SKM-1 treated with dmso at 0.1 percent for 144 hours (cell line): ENCODE results near the gene PLCB1.
"Not testable (repeated sequence)": the region's sequence is repeated elsewhere in the genome, so short reads cannot be mapped to it uniquely, and the experiment has no call there.

Source experiments
- DNase-seq: peaks from one replicate; lab custom pipeline; 2025; ENCODE audit not compliant: unreplicated experiment; lab: John Stamatoyannopoulos, UW

PLCB1 gene

DNA sequence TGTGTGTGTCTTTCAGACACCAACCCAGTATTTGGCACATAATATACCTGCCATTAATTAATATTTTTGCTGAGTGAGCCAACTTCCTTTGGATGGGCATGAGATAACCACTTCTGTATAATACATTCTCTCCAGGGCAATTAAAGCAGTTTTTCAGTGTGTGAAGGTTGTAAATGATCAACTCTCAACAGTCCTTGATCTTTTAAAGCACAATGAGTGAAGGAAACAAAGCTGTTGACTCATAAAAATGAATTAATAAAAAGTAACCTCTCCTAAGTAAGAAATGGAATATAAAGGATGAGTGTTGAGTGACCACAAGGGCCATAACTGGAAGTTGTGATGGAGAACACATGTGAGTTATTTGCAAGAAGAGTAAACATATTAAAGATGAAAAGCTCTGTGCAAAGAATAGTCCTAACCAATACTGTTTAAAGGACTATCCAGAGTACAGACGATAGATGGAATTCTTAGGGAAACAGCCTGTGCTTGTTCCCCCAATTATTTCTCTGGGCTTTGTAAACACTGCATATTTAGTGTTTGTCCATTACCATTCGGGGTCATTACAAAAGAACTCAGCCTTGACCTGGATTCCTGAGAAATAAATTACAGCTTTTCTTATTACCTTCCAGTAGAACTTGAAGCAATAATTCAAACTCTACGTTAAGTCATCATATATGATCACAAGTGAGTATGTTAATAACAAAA lies 446.2 kb downstream of the PLCB1 start:
- DNase-seq = no peak

DNA sequence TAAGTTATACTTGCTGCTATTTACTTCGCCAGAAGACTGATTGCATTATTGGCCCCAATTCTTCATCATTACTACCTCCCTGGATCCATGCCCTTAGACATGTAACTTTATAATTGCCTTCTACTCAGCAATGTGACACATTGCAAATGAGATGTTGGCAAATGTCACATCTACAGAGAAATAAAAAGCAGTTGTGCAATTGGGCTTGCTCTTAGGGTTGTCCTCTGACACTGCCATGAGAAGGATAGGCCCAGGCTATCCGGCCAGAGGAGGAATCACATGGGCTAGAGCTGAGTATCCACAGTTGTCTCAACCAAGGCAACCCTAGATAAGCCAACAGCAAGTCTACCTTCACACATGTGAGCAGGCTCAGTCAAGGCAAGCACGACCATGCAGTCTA lies 447.0 kb downstream of the PLCB1 start:
- no peak for DNase-seq

DNA sequence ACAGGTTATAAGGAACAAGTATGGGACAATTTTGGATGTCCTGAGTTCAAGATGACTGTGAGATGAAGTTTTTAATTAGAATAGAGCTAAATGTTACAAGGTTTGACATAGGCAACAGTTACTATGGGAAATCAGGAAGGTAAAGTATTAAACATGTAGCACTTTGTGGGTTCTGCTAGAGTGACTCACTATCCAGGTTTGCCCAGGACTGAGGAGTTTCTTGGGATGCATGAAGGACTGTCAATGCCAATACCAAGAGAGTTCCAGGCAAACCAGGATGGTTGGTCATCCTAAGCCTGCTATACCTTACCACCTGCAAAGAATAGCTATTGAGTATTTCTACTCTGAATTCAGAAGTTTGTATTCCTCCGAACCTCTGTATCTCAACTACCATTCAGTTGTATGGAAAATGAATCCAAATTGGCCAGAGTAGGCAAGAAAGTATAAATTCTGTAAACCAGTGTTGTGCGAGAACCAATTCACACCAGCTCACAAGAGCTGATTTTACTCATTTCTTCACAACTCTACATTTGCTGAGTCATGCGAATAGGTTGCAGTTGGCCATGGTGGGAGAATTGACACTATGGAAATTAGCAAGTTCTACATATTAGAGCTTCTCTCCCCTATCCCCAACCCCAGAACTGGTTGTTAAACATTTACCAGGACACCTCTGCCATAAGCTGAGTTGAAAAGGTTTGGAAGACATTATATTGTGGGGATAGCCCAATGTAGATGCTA lies 449.5 kb downstream of the PLCB1 start:
- no peak for DNase-seq

DNA sequence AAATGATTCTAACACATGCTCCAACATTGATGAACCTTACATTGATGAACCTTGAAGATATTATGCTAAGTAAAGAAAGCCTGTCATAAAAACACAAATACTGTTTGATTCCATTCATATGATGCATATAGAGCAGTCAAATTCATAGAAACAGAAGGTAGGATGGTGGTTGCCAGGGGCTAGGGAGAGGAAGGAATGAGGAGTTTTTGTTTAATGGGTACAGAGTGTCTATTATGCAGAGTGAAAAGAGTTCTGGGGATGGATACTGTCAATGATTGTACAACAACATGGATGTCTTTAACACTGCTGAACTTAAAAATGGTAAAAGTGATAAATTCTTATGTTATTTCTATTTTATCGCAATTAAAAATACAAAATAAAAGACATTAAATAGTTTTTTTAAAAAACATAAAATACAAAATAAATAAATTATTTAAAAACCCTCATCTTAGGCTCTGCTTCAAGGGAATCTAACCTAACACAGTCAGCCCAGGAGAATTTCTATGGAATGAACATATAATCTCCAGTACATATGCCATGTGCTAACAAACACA lies 451.0 kb downstream of the PLCB1 start:
- no peak for DNase-seq

DNA sequence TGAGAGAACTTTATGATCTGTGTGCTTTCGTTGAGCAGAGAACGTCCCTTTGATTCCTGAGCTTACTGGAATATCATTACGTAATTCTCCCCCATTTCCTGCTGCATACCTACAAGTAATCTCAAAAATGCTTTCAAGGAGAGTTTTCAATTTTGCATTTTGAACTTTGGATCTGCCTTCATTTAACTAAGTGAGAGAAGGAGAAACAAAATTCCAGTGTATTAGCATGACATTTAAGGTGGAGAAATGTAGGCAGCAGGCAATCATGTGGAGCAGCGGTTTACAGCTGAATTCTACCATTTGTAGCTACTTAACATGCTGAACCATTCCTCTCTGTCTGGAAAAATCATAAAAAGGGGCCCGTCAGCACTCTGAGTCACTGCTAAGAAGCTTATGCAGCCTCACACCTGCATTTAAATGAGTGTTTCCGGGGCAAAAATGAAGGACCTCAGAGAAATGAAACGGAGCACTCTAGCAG lies 451.5 kb downstream of the PLCB1 start:
- no peak for DNase-seq

DNA sequence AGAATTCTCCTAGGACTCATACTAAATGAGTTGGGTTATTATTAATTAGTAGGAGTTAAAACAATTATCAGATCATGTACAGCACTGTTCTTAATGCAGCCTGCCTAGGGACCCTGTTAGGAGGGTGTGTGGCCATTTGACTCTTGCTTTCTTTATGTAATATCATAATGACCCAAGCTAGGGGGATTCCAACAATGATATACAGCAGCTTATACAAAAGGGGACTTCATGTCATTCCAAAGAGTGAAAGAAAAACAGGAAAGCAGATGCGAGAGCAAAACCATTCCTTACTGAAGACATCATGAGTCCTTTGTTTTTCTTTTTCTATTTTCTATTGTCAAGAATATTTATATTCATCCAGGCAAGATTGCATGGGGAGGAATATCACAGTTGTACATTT lies 455.2 kb downstream of the PLCB1 start:
- DNase-seq = no peak

DNA sequence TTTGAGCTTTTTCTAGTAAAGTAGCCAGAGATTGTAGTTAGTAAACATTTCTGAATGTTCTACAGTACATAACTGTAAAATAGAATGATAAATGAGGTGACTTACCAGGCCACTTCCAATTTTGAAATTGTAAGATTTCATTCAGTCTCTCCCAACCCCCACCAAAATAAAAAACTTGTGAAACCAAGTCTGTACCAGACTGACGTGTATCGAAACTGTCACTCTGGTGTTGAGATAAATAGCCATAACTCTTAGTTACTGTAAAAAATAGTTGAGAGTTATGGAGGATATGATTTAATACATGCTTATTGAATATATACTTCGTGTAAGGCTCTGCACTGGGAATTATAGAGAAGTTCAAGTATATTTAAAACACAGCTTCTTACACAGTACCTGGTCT lies 455.7 kb downstream of the PLCB1 start:
- no peak for DNase-seq

DNA sequence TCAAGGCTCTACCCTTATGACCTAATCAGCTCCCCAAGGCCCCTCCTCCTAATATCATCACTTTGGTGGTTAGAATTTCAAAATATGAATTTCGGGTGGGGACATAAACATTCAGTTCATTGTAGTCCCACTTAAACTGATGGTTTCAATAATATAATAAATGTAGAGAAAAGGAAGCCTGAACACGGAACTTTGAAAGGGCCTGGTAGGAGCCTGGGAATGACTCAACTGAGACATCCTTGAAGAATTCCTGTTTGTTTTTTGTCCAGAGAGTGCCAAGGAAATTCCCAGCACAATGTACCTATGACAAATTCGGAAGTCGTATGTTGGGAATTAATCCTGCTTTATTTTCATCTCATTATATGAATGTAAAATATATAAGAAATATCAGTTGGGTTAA lies 457.9 kb downstream of the PLCB1 start:
- DNase-seq = no peak

DNA sequence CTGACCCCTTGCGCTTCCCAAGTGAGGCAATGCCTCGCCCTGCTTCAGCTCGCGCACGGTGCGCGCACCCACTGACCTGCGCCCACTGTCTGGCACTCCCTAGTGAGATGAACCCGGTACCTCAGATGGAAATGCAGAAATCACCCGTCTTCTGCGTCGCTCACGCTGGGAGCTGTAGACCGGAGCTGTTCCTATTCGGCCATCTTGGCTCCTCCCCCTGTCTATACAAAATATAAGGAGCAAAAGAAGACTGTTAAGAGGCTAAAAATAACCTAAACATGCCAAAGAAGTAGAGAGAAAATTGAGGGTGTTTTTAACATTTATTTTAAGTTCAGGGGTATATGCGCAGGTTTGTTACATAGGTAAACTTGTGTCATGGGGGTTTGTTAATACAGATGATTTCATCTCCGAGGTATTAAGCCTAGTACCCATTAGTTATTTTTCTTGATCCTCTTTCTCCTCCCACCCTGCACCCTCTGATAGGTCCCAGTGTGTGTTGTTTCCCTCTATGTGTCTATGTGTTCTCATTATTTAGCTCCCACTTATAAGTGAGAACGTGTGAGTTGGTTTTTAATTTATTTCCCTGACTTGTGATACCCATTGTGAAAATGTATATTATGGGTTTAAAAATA lies 469.0 kb downstream of the PLCB1 start:
- DNase-seq = not testable (repeated sequence)

DNA sequence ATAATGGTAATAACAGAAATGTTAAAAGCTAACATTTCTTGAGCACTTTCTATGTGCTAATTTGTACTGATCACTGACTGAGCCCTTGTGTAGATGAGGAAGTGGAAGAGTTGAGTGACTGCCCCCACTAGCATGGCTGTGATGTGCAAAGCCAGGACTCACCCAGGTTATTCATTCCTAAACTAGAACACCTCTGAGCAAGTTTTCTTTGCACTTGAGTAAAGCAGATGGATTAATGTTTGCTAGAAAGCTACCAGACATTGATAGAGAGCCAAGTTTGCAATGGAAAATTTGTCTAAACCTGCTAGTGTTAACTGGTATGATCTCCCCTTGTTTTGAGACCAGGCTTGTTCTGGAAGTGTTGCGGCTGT lies 469.5 kb downstream of the PLCB1 start:
- DNase-seq = no peak

DNA sequence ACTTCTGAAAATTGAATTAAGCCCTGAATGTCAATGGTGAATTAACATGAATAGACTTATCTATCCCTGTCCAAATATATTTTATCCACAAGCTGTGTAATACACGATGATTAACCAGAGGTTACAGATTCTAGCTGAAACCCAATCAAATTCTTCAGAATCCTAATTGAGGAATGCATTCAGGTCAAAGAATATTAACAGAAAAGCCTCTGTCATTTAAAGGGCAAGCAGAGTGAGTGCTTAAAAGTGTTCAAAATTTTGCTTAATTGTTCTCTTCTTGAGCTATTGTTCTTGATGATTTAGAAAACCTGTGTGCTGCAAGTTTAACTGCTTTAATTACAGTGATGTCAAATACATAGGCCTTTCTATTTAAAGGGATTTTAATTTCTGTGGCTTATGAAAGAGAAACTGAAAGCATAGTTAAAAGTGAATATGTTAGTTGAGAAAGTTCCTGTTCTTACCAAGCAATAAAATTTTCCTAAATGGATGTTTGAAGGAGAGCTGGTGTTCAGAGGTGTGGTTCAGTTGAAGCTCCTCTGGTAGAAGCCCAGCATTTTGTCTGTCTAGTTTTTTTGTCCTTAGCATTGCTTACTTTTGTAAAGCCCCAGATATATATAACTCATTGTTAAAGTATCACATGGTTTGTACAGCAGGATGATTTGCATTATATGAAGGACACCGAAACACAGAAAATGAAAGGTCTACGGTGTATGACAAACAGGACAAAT lies 470.5 kb downstream of the PLCB1 start:
- no peak for DNase-seq

DNA sequence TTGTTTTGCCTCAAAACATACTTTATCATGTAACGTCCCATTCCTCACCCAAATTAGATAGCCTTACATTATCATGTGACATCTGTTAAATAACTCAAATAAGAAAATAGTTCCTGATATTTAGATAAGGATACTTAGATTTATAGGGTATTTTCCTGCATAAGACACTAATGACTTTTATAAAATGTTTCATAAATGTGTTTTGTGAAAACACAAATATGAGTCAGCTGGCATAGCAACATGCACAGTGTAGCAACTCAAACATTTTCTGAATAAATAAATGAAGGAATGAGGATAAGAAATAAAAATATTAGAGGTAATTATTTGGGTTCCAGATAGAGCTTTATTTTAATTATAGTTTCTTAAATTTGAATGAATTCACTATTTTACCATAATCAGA lies 476.4 kb downstream of the PLCB1 start:
- DNase-seq = no peak

DNA sequence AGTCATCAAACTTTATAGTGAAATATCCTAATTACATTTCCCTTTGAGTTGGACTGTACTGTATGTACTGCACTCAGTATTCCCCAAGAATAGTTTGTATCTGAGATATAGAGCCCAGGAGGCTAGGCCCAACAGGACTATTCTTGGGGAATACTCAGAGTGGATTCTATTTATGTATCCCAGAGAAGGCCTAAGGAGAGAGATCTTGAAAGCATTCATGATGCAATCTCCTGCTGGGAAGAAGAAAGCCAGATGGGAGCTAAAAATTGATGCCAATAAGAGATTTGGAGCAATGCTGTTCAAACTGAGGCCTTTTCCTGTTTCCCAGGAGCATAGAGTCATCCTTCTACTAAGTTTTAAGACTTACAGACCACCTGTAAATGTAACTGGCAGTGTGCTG lies 484.7 kb downstream of the PLCB1 start:
- no peak for DNase-seq

DNA sequence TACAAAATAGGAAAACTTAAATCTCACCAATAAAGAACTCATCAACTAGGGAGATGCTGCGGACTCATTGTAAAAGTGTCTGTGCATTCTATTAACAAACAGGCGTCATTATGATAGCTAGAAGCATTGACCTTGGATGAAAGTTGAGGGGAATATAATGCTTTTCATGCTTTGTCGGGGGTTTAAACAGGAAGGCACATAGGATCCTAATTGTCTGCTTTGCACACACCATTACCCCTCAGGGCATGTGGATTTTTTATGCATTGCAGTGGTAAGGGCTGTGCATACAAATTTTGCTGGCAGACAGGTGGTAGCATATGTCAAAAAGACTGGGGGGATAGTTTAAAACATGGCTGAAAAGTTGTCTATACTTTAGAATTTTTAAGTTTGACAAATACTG lies 488.9 kb downstream of the PLCB1 start:
- DNase-seq = no peak

DNA sequence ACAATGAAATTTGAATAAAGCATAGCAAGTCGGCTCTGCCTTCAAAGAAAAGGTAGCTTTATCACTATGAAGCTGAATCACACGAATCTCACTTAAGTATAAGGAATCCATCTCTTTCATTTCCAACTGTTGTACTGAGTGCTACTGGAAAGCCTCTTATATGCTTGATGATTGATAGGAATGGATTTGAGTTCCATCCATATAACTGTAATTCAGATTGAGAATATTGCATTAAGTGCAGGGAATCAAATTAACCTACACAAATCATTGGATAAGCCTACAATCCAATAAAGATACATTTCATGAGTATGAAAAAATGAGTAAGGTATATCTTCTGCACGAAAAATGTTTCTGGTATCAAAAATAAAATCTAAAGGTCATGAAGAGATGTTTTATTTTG lies 492.0 kb downstream of the PLCB1 start:
- no peak for DNase-seq

DNA sequence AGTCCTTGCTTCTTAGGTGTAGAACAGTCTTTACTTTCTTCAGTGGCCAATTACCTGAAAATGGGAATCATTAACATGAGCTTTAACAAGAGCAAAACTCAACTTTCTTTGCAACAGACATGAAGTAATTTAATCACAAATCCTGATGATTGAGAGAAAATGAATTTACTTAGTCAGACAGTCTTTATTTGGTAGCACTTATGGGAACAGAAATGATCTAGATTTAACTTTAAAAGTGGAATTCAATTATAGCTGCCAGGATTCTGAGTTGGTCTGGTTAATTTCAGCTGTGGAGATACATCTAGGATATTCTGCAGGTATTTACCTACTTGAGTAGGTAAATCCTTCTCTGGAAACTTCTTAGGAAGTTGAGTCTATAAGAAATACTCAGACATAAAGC lies 492.6 kb downstream of the PLCB1 start:
- no peak for DNase-seq

DNA sequence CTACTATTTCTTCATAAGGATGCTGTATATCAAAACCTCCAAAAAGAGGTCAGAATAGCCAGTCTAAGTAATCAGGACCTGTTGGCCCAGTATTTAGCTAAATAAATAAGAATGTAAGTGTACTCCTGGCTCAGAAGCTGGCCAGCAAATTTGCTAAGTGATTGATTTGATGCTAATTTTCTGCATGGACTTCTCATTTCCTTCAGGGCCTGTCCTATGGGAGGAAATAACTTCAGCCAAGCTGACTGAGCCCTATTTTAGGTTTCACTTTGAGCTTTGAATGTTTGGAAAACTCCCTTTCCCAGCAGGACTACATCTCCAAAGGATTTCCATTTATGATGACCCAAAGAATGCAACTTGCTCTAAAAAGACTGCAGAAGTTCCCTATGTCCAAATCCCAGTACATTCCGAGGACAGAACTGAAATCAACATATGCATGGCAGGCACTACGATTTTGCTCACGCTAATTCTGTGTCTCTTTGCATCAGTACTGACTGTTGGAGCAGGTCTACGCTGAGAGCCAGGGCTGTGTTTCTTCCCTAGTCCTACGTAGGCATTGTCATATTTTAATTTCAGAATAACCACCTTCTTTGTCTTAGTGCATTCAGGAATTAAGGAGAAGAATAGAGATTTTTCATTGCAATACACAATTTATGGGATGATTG lies 495.4 kb downstream of the PLCB1 start:
- no peak for DNase-seq

DNA sequence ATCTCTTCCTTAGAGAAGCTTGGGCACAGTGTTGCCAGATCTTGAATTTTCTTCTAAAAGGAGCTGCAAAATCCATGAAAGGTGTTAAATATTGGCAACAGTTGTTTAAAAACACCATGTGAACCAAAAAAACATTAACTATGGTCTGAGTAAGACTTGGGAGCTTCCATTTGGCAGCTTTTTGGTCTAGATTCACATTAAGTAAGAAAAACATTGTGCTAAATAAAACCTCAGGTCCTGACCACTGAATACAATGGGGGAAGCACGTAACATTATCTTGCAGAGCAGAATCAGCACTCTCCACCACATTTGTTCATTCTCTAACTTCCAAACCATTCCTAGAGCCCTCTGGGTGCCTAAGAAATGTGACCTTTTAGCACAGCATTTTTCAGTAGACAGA lies 499.2 kb downstream of the PLCB1 start:
- DNase-seq = no peak

DNA sequence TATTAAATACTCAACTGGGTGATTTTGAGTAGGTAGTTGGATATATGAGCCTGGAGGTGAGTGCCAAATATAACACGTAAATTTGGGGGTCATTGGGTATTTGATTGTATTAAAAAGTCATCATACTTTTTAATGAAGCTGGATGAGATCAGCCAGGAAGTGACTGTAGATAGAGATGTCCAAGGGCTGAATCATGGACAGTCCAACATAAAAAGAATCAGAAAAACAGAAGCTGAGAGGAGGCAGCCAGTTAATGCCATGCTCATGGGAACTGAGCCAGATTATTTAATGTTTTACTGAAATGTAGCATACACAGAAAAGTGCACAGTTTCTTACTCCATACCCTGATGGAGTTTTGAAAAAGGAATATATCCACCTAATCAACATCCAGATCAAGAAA lies 501.3 kb downstream of the PLCB1 start:
- DNase-seq = no peak

DNA sequence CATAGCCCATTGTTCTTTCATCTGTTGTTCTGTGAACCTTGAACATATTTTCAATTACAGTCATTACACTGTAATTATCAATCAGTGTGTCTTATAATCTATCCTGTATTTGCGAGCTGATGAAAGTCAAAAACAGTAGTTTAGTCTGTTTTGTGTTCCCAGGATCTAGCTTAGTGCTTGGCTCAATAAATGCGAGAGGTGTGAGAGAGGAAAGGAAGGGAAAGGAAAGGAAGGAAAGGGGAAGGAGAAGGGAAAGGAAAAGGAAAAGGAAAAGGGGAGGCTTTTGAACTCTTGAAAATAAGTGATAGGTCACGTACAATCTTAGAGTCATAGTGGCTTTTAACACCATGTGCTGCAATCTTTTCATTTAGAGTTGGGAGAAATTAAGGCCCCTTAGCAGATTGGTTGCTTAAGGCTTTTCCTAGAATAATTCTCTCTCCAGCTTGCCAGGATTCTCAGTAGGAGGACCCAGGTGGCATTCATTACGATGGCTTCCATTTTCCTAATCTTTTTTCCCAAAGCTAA lies 503.0 kb downstream of the PLCB1 start:
- DNase-seq = no peak

DNA sequence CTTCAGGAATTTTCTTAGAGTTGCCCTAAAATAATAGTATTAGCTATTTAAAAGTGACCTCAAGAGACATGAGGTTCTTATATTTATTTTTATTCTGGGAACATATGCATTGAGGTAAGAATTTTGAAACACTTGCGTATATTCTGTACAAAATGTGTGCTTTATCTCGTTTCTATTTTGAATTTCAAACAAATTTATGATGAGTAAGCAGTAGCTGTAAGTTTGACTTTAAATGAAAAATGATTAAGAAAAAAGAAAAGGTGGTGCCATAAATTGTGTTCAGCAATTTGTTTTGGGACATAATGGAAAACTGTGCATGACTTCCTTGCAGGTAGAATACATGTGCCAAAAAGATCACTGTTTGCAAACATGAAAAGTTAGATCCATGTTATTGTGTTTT lies 503.8 kb downstream of the PLCB1 start:
- DNase-seq = no peak
